Measurements from ENCODE around the gene SLC6A13.
"Not testable (repeated sequence)": the region's sequence is repeated elsewhere in the genome, so short reads cannot be mapped to it uniquely, and the experiment has no call there.

The SLC6A13 gene

GRCh38 chr12:232731-233614 is 29.7 kb downstream of the SLC6A13 start:
- no peak for DNase-seq

- DNase-seq = no peak
These were observed 31.5 kb downstream of the SLC6A13 start for GRCh38 chr12:230925-231671.

- no peak for DNase-seq
These were observed 33.0 kb downstream of the SLC6A13 start for GRCh38 chr12:229441-230191.

GRCh38 chr12:228846-229200 is 33.8 kb downstream of the SLC6A13 start:
- DNase-seq = no peak

GRCh38 chr12:227923-228845 is 34.5 kb downstream of the SLC6A13 start:
- no peak for DNase-seq

- no peak for DNase-seq
These were observed 35.2 kb downstream of the SLC6A13 start for GRCh38 chr12:227286-227915.

- no peak for DNase-seq
These were observed 36.2 kb downstream of the SLC6A13 start for GRCh38 chr12:226401-226800.

- DNase-seq = no peak
These were observed 37.6 kb downstream of the SLC6A13 start for GRCh38 chr12:225012-225411.

- no peak for DNase-seq
These were observed 38.3 kb downstream of the SLC6A13 start for GRCh38 chr12:224330-224729.

GRCh38 chr12:223841-224240 is 38.8 kb downstream of the SLC6A13 start:
- no peak for DNase-seq

GRCh38 chr12:221736-222135 is 40.9 kb downstream of the SLC6A13 start:
- DNase-seq = no peak

GRCh38 chr12:220946-221550 is 41.6 kb downstream of the SLC6A13 start:
- no peak for DNase-seq

GRCh38 chr12:220491-220890 is 42.1 kb downstream of the SLC6A13 start:
- no peak for DNase-seq

- DNase-seq = no peak
These were observed 42.7 kb downstream of the SLC6A13 start for GRCh38 chr12:219891-220352.

- DNase-seq = no peak
These were observed 43.7 kb downstream of the SLC6A13 start for GRCh38 chr12:218728-219590.

- DNase-seq = no peak
These were observed 44.4 kb downstream of the SLC6A13 start for GRCh38 chr12:218221-218620.

GRCh38 chr12:217029-217428 is 45.6 kb downstream of the SLC6A13 start:
- not testable (repeated sequence) for DNase-seq

GRCh38 chr12:215116-215515 is 47.5 kb downstream of the SLC6A13 start:
- DNase-seq = no peak

GRCh38 chr12:214003-214741 is 48.5 kb downstream of the SLC6A13 start, which contains the start of gene SLC6A12:
SLC6A12 (minus strand) TSS chr12:214157; CDS start chr12:209986, 4,171 bp downstream.
- no peak for DNase-seq
